ENCODE results near the gene CLTB.
"Not testable (repeated sequence)": the region's sequence is repeated elsewhere in the genome, so short reads cannot be mapped to it uniquely, and the experiment has no call there.

The CLTB gene

GRCh38 chr5:176408252-176408573, 8.1 kb downstream of the CLTB start:
- H3K9ac ChIP-seq (ENCODE audit: low read length); H3K27me3 ChIP-seq (ENCODE audit: control insufficient read depth, insufficient read depth, low read length); H3K4me3 ChIP-seq (ENCODE audit: low read length); H3K4me1 ChIP-seq (ENCODE audit: control insufficient read depth, insufficient read depth, low read length); H3K27ac ChIP-seq (ENCODE audit: low read depth, low read length): not testable (repeated sequence)
- H3K36me3 ChIP-seq (ENCODE audit: control insufficient read depth, insufficient read depth, low read length): peaks cover 23% of the 10 kb centered on the region

- no peak overlapping the region for H3K27ac ChIP-seq (ENCODE audit: low read depth, low read length)
Measured at GRCh38 chr5:176407456-176408251, 8.7 kb downstream of the CLTB start.

GRCh38 chr5:176406436-176407052, 9.8 kb downstream of the CLTB start:
- Histone ChIP-seq H3K36me3 (ENCODE audit: control insufficient read depth, insufficient read depth, low read length) (peaks cover 22% of the 10 kb centered on the region), H3K9ac (ENCODE audit: low read length) (no peak overlapping the region), H3K27ac (ENCODE audit: low read depth, low read length) (no peak overlapping the region)

More at GRCh38 chr5:176407456-176408251, 8.7 kb downstream of the CLTB start:
- Histone ChIP-seq H3K27me3 (ENCODE audit: control insufficient read depth, insufficient read depth, low read length) (no peaks in the 10 kb centered on the region), H3K4me1 (ENCODE audit: control insufficient read depth, insufficient read depth, low read length) (no peaks in the 10 kb centered on the region), H3K36me3 (ENCODE audit: control insufficient read depth, insufficient read depth, low read length) (peaks cover 23% of the 10 kb centered on the region), H3K9ac (ENCODE audit: low read length) (no peak overlapping the region), H3K4me3 (ENCODE audit: low read length) (no peak overlapping the region)

GRCh38 chr5:176405656-176406435, 10.5 kb downstream of the CLTB start:
- Histone ChIP-seq H3K27ac (ENCODE audit: low read depth, low read length) (no peak overlapping the region), H3K4me1 (ENCODE audit: control insufficient read depth, insufficient read depth, low read length) (no peaks in the 10 kb centered on the region), H3K36me3 (ENCODE audit: control insufficient read depth, insufficient read depth, low read length) (peaks cover 22% of the 10 kb centered on the region), H3K27me3 (ENCODE audit: control insufficient read depth, insufficient read depth, low read length) (no peaks in the 10 kb centered on the region), H3K4me3 (ENCODE audit: low read length) (no peak overlapping the region), H3K9ac (ENCODE audit: low read length) (no peak overlapping the region)

More at GRCh38 chr5:176406436-176407052, 9.8 kb downstream of the CLTB start:
- Histone ChIP-seq H3K4me1 (ENCODE audit: control insufficient read depth, insufficient read depth, low read length) (no peaks in the 10 kb centered on the region), H3K27me3 (ENCODE audit: control insufficient read depth, insufficient read depth, low read length) (no peaks in the 10 kb centered on the region), H3K4me3 (ENCODE audit: low read length) (no peak overlapping the region)

GRCh38 chr5:176401281-176402205, 14.8 kb downstream of the CLTB start:
- no peaks in the 10 kb centered on the region for H3K4me1 ChIP-seq (ENCODE audit: control insufficient read depth, insufficient read depth, low read length)
- H3K27ac ChIP-seq (ENCODE audit: low read depth, low read length): no peak overlapping the region
- H3K36me3 ChIP-seq (ENCODE audit: control insufficient read depth, insufficient read depth, low read length): peaks cover 14% of the 10 kb centered on the region
- no peak overlapping the region for H3K4me3 ChIP-seq (ENCODE audit: low read length)
- H3K27me3 ChIP-seq (ENCODE audit: control insufficient read depth, insufficient read depth, low read length): no peaks in the 10 kb centered on the region
- no peak overlapping the region for H3K9ac ChIP-seq (ENCODE audit: low read length)

GRCh38 chr5:176400382-176401156, 15.8 kb downstream of the CLTB start:
- H3K27me3 ChIP-seq (ENCODE audit: control insufficient read depth, insufficient read depth, low read length): no peaks in the 10 kb centered on the region
- H3K9ac ChIP-seq (ENCODE audit: low read length): no peak overlapping the region
- no peak overlapping the region for H3K4me3 ChIP-seq (ENCODE audit: low read length)
- peaks cover 15% of the 10 kb centered on the region for H3K36me3 ChIP-seq (ENCODE audit: control insufficient read depth, insufficient read depth, low read length)
- no peak overlapping the region for H3K27ac ChIP-seq (ENCODE audit: low read depth, low read length)
- H3K4me1 ChIP-seq (ENCODE audit: control insufficient read depth, insufficient read depth, low read length): no peaks in the 10 kb centered on the region

- Histone ChIP-seq H3K4me1 (ENCODE audit: control insufficient read depth, insufficient read depth, low read length) (no peaks in the 10 kb centered on the region), H3K27ac (ENCODE audit: low read depth, low read length) (no peak overlapping the region), H3K4me3 (ENCODE audit: low read length) (no peak overlapping the region), H3K27me3 (ENCODE audit: control insufficient read depth, insufficient read depth, low read length) (no peaks in the 10 kb centered on the region), H3K9ac (ENCODE audit: low read length) (no peak overlapping the region), H3K36me3 (ENCODE audit: control insufficient read depth, insufficient read depth, low read length) (peaks cover 23% of the 10 kb centered on the region)
Measured at GRCh38 chr5:176397736-176398420, 18.5 kb downstream of the CLTB start.

- no peak overlapping the region for H3K9ac ChIP-seq (ENCODE audit: low read length)
- H3K4me3 ChIP-seq (ENCODE audit: low read length): no peak overlapping the region
- H3K27me3 ChIP-seq (ENCODE audit: control insufficient read depth, insufficient read depth, low read length): no peaks in the 10 kb centered on the region
- no peak overlapping the region for H3K27ac ChIP-seq (ENCODE audit: low read depth, low read length)
- no peaks in the 10 kb centered on the region for H3K4me1 ChIP-seq (ENCODE audit: control insufficient read depth, insufficient read depth, low read length)
- H3K36me3 ChIP-seq (ENCODE audit: control insufficient read depth, insufficient read depth, low read length): peaks cover 32% of the 10 kb centered on the region
Measured at GRCh38 chr5:176396330-176396729, 20.0 kb downstream of the CLTB start.

GRCh38 chr5:176394881-176395675, 21.3 kb downstream of the CLTB start:
- Histone ChIP-seq H3K27me3 (ENCODE audit: control insufficient read depth, insufficient read depth, low read length) (no peaks in the 10 kb centered on the region), H3K4me1 (ENCODE audit: control insufficient read depth, insufficient read depth, low read length) (no peaks in the 10 kb centered on the region), H3K27ac (ENCODE audit: low read depth, low read length) (no peak overlapping the region), H3K9ac (ENCODE audit: low read length) (no peak overlapping the region), H3K4me3 (ENCODE audit: low read length) (no peak overlapping the region), H3K36me3 (ENCODE audit: control insufficient read depth, insufficient read depth, low read length) (peaks cover 32% of the 10 kb centered on the region)

- Histone ChIP-seq H3K27me3 (ENCODE audit: control insufficient read depth, insufficient read depth, low read length) (no peaks in the 10 kb centered on the region), H3K27ac (ENCODE audit: low read depth, low read length) (no peak overlapping the region), H3K9ac (ENCODE audit: low read length) (no peak overlapping the region), H3K4me1 (ENCODE audit: control insufficient read depth, insufficient read depth, low read length) (peaks cover 5% of the 10 kb centered on the region), H3K4me3 (ENCODE audit: low read length) (no peak overlapping the region), H3K36me3 (ENCODE audit: control insufficient read depth, insufficient read depth, low read length) (peaks cover 32% of the 10 kb centered on the region)
Measured at GRCh38 chr5:176394096-176394495, 22.2 kb downstream of the CLTB start.

Data from rectal smooth muscle tissue (tissue), 1 donor.